K562 (cell line): Measurements from ENCODE around the gene RPS6KA2. TPM values are rescaled to one million over a fixed set of nuclear protein-coding genes. Genes with fewer than 3 reads are reported as not detected.
A peak's percentile ranks its signal among the peaks of the same experiment; 100 is the strongest.

Experiments used
- ATAC-seq: fragments of 200-7000 bp; cut with Tn5 transposase; 3 replicates; pipeline ENCODE4 v1.9.1; 2020; ENCODE audit warnings: moderate library complexity
- BruUV-seq: library from RNA; stranded (reverse); fragments of 400-500 nt; replicated peaks from 2 replicates; lab custom pipeline; 2021; lab: Mats Ljungman, UMichigan
- CTCF ChIA-PET: fragments of 300-600 bp; formaldehyde crosslinking; extraction: SDS; loops from one replicate; lab custom pipeline; 2021; ENCODE audit warnings: low intra/inter-chr PET ratio; lab: Yijun Ruan, JAX
- POLR2A ChIA-PET: fragments of 300-600, 350-650 bp; sonication (Branson Sonifier 250); formaldehyde crosslinking; extraction: SDS; loops from one replicate; lab custom pipeline; 2021; ENCODE audit warnings: antibody characterized with exemption, inconsistent platforms; lab: Yijun Ruan, JAX
- DNase-seq, 4 experiments: peaks; one replicate each; pipeline versions ENCODE4 v3.0.0 to v3.0.0-alpha.2; 2011 to 2018; ENCODE audit warnings: low spot score in 3 of 4, mixed read lengths in 3 of 4; ENCODE audit errors: extremely low read depth in 1 of 4
- FAIRE-seq: peaks from 2 replicates; lab custom pipeline; 2011; peaks lifted over from hg19 to GRCh38; lab: Jason Lieb, UNC
- H2AFZ ChIP-seq: 2 replicates; pipeline ENCODE4 v1.6.0; 2011; ENCODE audit warnings: low read depth, low read length, control low read depth, inconsistent platforms
- H3K27ac ChIP-seq: fragments of 200-600 bp; 3 replicates; pipeline ENCODE4 v1.8.0; 2011; ENCODE audit warnings: low read depth, mild to moderate bottlenecking, control low read depth, inconsistent platforms, low read length, moderate library complexity, mixed read lengths; ENCODE audit errors: extremely low read depth
- H3K27me3 ChIP-seq, 2 experiments: fragments of 300-600 bp in 1 of 2; 2 replicates in 1 of 2; 3 replicates in 1 of 2; pipeline versions ENCODE4 v1.6.0 to v1.8.0; 2011; ENCODE audit warnings: inconsistent platforms in 2 of 2, low read length in 2 of 2, mild to moderate bottlenecking in 1 of 2, mixed read lengths in 1 of 2, moderate library complexity in 1 of 2; ENCODE audit not compliant: control insufficient read depth in 2 of 2, insufficient read depth in 2 of 2
- H3K36me3 ChIP-seq: fragments of 300-600 bp; 3 replicates; pipeline ENCODE4 v1.8.0; 2011; ENCODE audit warnings: mild to moderate bottlenecking, low read length, inconsistent platforms; ENCODE audit not compliant: control insufficient read depth, insufficient read depth
- H3K4me1 ChIP-seq, 2 experiments: fragments of 200-600 bp in 1 of 2; replicated peaks in 1 of 2; 2 replicates in 1 of 2; 3 replicates in 1 of 2; pipeline versions ENCODE4 v1.5.1 to v1.8.0; 2011; ENCODE audit warnings: inconsistent platforms in 2 of 2, low read length in 2 of 2, mild to moderate bottlenecking in 1 of 2, mixed read lengths in 1 of 2, moderate library complexity in 1 of 2; ENCODE audit not compliant: control insufficient read depth in 2 of 2, insufficient read depth in 2 of 2
- H3K4me2 ChIP-seq: 2 replicates; pipeline ENCODE4 v1.6.1; 2011; ENCODE audit warnings: low read length, control low read depth, inconsistent platforms, mixed read lengths; ENCODE audit not compliant: insufficient read depth
- H3K4me3 ChIP-seq: fragments of 200-600 bp; sonication (generic), shearing (Covaris generic); 2 replicates; pipeline ENCODE4 v1.5.1; 2016; ENCODE audit warnings: control low read depth, inconsistent platforms
- H3K79me2 ChIP-seq: fragments of 200-600 bp; 3 replicates; pipeline ENCODE4 v1.8.0; 2011; ENCODE audit warnings: low read length, inconsistent platforms; ENCODE audit not compliant: control insufficient read depth, insufficient read depth
- H3K9ac ChIP-seq, 2 experiments: 2 replicates each; pipeline versions ENCODE4 v1.6.0 to v1.6.1; 2011; ENCODE audit warnings: low read depth in 2 of 2, low read length in 2 of 2, control low read depth in 1 of 2, inconsistent platforms in 1 of 2, mild to moderate bottlenecking in 1 of 2, mixed read lengths in 1 of 2; ENCODE audit not compliant: insufficient read depth in 1 of 2
- H3K9me1 ChIP-seq: one replicate; pipeline ENCODE4 v1.6.0; 2011; ENCODE audit warnings: inconsistent platforms, mild to moderate bottlenecking, low read length, moderate library complexity; ENCODE audit not compliant: control insufficient read depth, insufficient read depth
- H3K9me3 ChIP-seq: replicated peaks from 2 replicates; pipeline ENCODE4 v1.5.1; 2011; ENCODE audit warnings: low read depth, low read length, inconsistent platforms; ENCODE audit not compliant: control insufficient read depth, insufficient read depth
- H4K20me1 ChIP-seq: replicated peaks from 2 replicates; pipeline ENCODE4 v1.6.1; 2011; ENCODE audit warnings: low read length, inconsistent platforms, mixed read lengths; ENCODE audit not compliant: control insufficient read depth, insufficient read depth
- CCAR2 ChIP-seq: fragments of 200-400 bp; formaldehyde crosslinking; IDR thresholded peaks from 2 replicates; pipeline ENCODE4 v1.6.1; 2017; ENCODE audit warnings: mild to moderate bottlenecking, low read depth, low read length
- E2F3 ChIP-seq: fragments of 250-450 bp; sonication (Bioruptor Pico); IDR thresholded peaks from 2 replicates; pipeline ENCODE4 v1.4.0; 2020; ENCODE audit warnings: mild to moderate bottlenecking
- MEF2A ChIP-seq: IDR thresholded peaks from 2 replicates; pipeline ENCODE4 v1.6.1; 2011; ENCODE audit warnings: low read depth, mild to moderate bottlenecking, low read length, moderate library complexity; ENCODE audit not compliant: control insufficient read depth
- PHF8 ChIP-seq: fragments of 200-600 bp; sonication (generic); IDR thresholded peaks from 2 replicates; pipeline ENCODE4 v1.6.1; 2012; ENCODE audit warnings: mixed run types, mild to moderate bottlenecking, inconsistent platforms, low read length, moderate library complexity, borderline replicate concordance
- POLR2AphosphoS5 ChIP-seq: IDR thresholded peaks from 2 replicates; pipeline ENCODE4 v1.6.1; 2011; ENCODE audit warnings: mild to moderate bottlenecking, low read depth, low read length, moderate library complexity; ENCODE audit not compliant: control insufficient read depth, insufficient read depth
- POLR2G ChIP-seq: fragments of 200-400 bp; formaldehyde crosslinking; IDR thresholded peaks from 2 replicates; pipeline ENCODE4 v1.6.1; 2017; ENCODE audit warnings: low read depth, mild to moderate bottlenecking, antibody characterized with exemption, low read length, moderate library complexity
- RBM25 ChIP-seq: fragments of 200-400 bp; formaldehyde crosslinking; IDR thresholded peaks from 2 replicates; pipeline ENCODE4 v1.6.1; 2018; ENCODE audit warnings: low read length, low read depth, moderate library complexity; ENCODE audit not compliant: severe bottlenecking
- TAF15 ChIP-seq: fragments of 200-400 bp; formaldehyde crosslinking; IDR thresholded peaks from 2 replicates; pipeline ENCODE4 v1.6.1; 2017; ENCODE audit warnings: mild to moderate bottlenecking, low read depth, low read length, moderate library complexity
- TBP ChIP-seq: optimal IDR thresholded peaks from 2 replicates; pipeline ENCODE3; 2011; ENCODE audit warnings: low read depth, low read length, improper control_type of control experiment
- TEAD1 ChIP-seq, 2 experiments: fragments of 450-650 bp in 1 of 2; sonication (generic) in 1 of 2; formaldehyde crosslinking; IDR thresholded peaks; 2 replicates each; pipeline versions ENCODE4 v1.4.0 to v1.8.0; 2020 to 2022; ENCODE audit warnings: mild to moderate bottlenecking in 2 of 2, missing genetic modification reagents in 1 of 2
- WGBS: fragments of 100-300 bp; shearing (Covaris generic); methylation state at CpG from one replicate; pipeline ENCODE4 v1.1.6; 2016; ENCODE audit warnings: low coverage, mixed read lengths; ENCODE audit not compliant: insufficient coverage; ENCODE audit errors: missing lambda C conversion rate; 5-methylcytosine and 5-hydroxymethylcytosine counted together
- in situ Hi-C: fragments of 300-500 bp; cut with MboI; formaldehyde crosslinking; loops from 4 replicates; pipeline ENCODE4 v1.15.0; 2018; ENCODE audit warnings: inconsistent platforms, mixed read lengths
- intact Hi-C: fragments of 100-400 bp; cut with micrococcal nuclease; formaldehyde crosslinking; loops from 2 replicates; pipeline ENCODE4 v1.14.2; 2022
- polyA plus RNA-seq, 8 experiments: library from polyadenylated mRNA; depleted of rRNA in 4 of 8; stranded (reverse) in 5 of 8; unstranded in 3 of 8; fragments of >200 nt; fragmentation: Nextera tagmentation in 2 of 8; fragmentation: Illumina TruSeq in 1 of 8; extraction: Ambion mirVana in 2 of 8; extraction: Trizol in 1 of 8; gene quantifications; 2 replicates each; pipeline versions ENCODE4 v1.2.1 to v1.2.3, GENCODE V29; 2011 to 2014; ENCODE audit warnings: inconsistent platforms in 1 of 8, missing spikeins in 1 of 8
- total RNA-seq, 7 experiments: library from RNA; depleted of rRNA in 6 of 7; stranded (reverse); fragments of >200 nt in 6 of 7; fragmentation: Illumina TruSeq in 2 of 7; extraction: Trizol in 2 of 7; gene quantifications; 2 replicates each; pipeline versions ENCODE4 v1.2.1 to v1.2.3, GENCODE V29; 2011 to 2021; ENCODE audit warnings: low replicate concordance in 1 of 7
- TF ChIP-seq, protein P1 (sequence below): fragments of 250-450 bp; sonication (Bioruptor Pico); IDR thresholded peaks from 2 replicates; pipeline ENCODE4 v1.9.0; 2021; ENCODE audit warnings: mild to moderate bottlenecking, inconsistent platforms
- TF ChIP-seq, protein P2 (sequence below): fragments of 450-650 bp; conservative IDR thresholded peaks from 2 replicates; pipeline ENCODE4 v1.6.1; 2016; ENCODE audit warnings: missing genetic modification characterization, low read depth, mild to moderate bottlenecking, control low read depth, missing compliant biosample characterization
- TF ChIP-seq, protein P3 (sequence below): fragments of 250-450 bp; sonication (Bioruptor Pico); IDR thresholded peaks from 2 replicates; pipeline ENCODE4 v1.5.0; 2021; ENCODE audit warnings: mild to moderate bottlenecking, moderate library complexity

RPS6KA2 gene
- total and polyA plus RNA-seq, 9 of the 15 experiments (the other 6 are each of a cell fraction or from before 2014, with no cell fraction given): 0.29 to 1.00 (median 0.53) TPM

DNA sequence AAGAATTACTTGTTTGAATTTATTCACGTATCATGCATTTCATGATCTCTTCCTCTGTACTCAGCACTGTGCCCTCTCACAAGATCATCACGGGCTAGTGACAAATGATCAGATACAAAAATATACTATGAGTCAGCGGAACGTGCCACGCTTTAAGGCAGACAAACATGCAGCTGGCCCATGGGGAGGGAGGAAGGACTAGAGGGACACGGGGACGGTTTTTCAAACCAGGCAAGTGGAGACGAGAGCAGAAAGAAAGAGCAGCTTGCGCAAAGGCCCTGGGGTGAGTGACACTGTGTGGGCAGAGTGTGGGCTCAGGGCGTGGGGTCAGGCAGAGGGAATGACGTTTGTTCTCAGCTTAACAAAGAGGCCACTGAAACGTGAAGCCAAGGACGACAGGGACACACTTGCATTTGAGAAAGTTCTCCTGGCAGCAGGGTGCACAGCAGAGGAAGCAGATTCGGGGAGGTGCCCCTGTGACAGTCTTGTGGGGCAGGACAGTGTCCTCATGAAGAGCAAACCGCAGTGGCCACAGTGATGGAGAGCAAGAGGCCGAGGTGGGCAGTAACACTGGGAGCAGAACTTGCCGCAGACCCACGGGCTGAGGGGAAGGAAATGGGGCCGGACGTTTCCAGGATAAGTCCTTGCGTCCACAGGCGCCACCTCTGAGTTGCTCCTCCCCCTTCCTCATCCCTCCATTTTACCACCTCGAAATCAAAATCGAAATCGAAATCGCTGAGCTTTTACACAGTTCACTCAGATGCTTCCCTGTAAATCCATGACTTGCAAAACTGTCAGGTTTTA is 6.9 kb upstream of the RPS6KA2 start:
- no peaks in the 10 kb centered on the region; a peak in 1 of 5 replicates for H3K4me1 ChIP-seq
- H3K4me3 ChIP-seq: no peak overlapping the region
- intact Hi-C loops (no loop called here), in situ Hi-C loops (no loop called here)
- peak; percentile 70 for FAIRE-seq
- H3K9me3 ChIP-seq: no peaks in the 10 kb centered on the region
- H3K79me2 ChIP-seq: no peaks in the 10 kb centered on the region
- peak; percentile 77 for ATAC-seq
- H3K36me3 ChIP-seq: no peaks in the 10 kb centered on the region
- H4K20me1 ChIP-seq: no peaks in the 10 kb centered on the region
- H3K9me1 ChIP-seq: no peaks in the 10 kb centered on the region
- H3K4me2 ChIP-seq: no peak overlapping the region
- WGBS: 1% methylated on average over 26 of the region's 26 CpGs
- ChIA-PET POLR2A (interaction anchor here (0.5 kb wide), 1 partner anchor 287 kb away, joined by 4 read pairs; no protein-coding TSS in a partner anchor), CTCF (no interaction called here)
- no peak overlapping the region for H3K27ac ChIP-seq
- H2AFZ ChIP-seq: no peak overlapping the region
- H3K9ac ChIP-seq: no peak overlapping the region
- BruUV-seq: no TSS peak
- H3K27me3 ChIP-seq: peaks cover 23 to 85% of the 10 kb centered on the region in 2 experiments; a peak in 4 of 5 replicates
- DNase-seq: peak; percentile 21 to 41 (median 22)
- TF ChIP-seq RBM25: peak; percentile 65
- no peak for TF ChIP-seq CCAR2
- TF ChIP-seq, protein P1, sequence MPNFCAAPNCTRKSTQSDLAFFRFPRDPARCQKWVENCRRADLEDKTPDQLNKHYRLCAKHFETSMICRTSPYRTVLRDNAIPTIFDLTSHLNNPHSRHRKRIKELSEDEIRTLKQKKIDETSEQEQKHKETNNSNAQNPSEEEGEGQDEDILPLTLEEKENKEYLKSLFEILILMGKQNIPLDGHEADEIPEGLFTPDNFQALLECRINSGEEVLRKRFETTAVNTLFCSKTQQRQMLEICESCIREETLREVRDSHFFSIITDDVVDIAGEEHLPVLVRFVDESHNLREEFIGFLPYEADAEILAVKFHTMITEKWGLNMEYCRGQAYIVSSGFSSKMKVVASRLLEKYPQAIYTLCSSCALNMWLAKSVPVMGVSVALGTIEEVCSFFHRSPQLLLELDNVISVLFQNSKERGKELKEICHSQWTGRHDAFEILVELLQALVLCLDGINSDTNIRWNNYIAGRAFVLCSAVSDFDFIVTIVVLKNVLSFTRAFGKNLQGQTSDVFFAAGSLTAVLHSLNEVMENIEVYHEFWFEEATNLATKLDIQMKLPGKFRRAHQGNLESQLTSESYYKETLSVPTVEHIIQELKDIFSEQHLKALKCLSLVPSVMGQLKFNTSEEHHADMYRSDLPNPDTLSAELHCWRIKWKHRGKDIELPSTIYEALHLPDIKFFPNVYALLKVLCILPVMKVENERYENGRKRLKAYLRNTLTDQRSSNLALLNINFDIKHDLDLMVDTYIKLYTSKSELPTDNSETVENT: no peak
- TF ChIP-seq TBP: no peak
- TF ChIP-seq, protein P2, sequence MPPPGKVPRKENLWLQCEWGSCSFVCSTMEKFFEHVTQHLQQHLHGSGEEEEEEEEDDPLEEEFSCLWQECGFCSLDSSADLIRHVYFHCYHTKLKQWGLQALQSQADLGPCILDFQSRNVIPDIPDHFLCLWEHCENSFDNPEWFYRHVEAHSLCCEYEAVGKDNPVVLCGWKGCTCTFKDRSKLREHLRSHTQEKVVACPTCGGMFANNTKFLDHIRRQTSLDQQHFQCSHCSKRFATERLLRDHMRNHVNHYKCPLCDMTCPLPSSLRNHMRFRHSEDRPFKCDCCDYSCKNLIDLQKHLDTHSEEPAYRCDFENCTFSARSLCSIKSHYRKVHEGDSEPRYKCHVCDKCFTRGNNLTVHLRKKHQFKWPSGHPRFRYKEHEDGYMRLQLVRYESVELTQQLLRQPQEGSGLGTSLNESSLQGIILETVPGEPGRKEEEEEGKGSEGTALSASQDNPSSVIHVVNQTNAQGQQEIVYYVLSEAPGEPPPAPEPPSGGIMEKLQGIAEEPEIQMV (tag): no peak
- TF ChIP-seq E2F3: no peak
- TF ChIP-seq POLR2AphosphoS5: no peak
- no peak for TF ChIP-seq POLR2G
- no peak for TF ChIP-seq TAF15
- peak; percentile 81 for TF ChIP-seq MEF2A
- TF ChIP-seq PHF8: no peak
- TF ChIP-seq, protein P3, sequence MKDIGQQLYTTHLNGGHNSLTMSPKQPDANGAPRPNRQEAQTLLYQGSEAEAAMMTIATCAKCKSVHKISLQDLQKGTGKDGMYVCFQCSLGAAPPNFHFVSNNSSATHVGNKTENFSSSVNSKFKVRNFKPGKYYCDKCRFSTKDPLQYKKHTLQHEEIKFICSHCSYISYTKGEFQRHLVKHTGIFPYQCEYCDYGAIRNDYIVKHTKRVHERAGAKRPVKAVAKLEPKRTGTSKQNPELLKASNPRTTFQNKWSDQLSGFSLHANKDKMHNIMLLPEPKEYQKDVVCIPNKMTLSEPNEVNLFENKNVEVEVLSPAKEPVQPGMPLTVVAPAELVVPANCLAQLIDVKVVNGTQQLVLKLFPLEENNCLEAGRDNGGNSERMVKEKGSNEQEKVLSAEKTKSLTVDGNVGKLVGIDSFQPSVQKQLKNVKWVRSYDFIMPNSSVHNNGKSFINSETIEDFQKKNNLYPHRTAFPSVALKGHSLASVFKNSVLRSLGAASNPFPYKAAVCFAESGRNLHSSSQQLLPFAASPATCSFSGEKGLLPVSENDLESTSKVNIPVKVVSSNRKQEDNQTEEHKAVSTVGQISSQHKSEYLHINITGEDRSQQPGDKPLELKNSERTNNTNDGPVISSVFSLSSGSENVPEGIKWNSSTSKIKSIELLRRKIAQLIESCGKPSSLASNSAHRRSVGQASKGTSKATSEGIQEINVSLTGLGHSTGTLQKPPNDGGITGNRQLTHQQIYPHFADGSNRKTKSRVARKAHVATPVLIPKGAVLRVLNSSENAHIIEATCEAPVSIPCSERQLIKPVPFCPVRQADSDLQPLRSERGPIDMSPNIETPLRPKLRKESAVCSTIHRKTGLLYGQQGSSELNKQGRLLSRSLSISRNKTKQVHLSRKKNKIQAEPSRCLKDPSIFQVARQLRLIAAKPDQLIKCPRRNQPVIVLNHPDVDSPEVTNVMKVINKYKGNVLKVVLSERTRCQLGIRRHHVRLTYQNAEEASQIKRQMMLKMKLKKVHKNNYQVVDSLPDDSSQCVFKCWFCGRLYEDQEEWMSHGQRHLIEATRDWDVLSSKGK (CRISPR knock-in tag): no peak
- no peak for TF ChIP-seq TEAD1 (CRISPR knock-in tag; IDR thresholded peaks at IDR 0.05)
